GM12865 (cell line): ENCODE measurements around the gene DMRT1.

Source experiments
- DNase-seq: peaks from one replicate; pipeline ENCODE4 v3.0.0; 2010; ENCODE audit warnings: low read depth
- H3K4me3 ChIP-seq: 2 replicates; pipeline ENCODE4 v1.5.1; 2011; ENCODE audit warnings: mild to moderate bottlenecking, low read depth, low read length, control low read depth
- CTCF ChIP-seq: IDR thresholded peaks from 2 replicates; pipeline ENCODE4 v1.5.1; 2011; ENCODE audit warnings: low read length, control low read depth, low read depth, inconsistent platforms; ENCODE audit not compliant: insufficient read depth; ENCODE audit errors: missing control alignments

DMRT1 gene

DNA sequence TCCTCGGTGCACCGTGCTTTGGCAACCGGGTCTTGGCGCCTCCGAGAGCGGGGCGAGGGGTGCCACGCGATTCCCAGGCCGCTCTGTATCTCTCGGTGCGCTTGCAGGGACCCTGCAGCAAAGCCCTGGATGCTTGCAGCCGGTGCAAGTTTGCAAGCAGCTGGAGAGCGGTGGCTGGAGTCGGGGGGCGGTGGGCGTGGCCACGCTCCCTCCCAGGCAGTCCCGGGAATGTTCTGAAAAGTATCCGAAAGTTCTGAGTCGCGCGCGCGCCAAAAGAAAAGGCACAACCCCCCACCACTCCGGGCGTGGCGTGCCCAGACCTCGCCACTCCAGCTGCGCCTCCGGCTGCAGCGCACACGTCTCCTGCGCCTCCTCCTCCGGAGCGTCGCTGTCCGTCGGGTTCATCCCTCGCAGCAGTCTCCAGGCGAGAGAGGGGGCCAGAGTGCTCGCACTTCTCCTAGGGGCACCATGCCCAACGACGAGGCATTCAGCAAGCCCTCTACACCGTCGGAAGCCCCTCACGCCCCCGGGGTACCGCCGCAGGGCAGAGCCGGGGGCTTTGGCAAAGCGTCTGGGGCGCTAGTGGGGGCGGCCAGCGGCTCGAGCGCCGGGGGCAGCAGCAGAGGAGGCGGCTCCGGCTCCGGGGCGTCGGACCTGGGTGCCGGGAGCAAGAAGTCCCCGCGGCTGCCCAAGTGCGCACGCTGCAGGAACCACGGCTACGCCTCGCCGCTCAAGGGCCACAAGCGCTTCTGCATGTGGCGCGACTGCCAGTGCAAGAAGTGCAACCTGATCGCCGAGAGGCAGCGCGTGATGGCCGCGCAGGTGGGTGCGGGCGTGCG is at the start of gene DMRT1:
DMRT1 (plus strand) TSS at position 327 of the 839 bp plus-strand sequence; CDS start at position 469, 142 bp downstream.
- no peak for TF ChIP-seq CTCF
- DNase-seq, result peak; percentile 57
- H3K4me3 ChIP-seq, result no peak within 1 kb of the TSS

DNA sequence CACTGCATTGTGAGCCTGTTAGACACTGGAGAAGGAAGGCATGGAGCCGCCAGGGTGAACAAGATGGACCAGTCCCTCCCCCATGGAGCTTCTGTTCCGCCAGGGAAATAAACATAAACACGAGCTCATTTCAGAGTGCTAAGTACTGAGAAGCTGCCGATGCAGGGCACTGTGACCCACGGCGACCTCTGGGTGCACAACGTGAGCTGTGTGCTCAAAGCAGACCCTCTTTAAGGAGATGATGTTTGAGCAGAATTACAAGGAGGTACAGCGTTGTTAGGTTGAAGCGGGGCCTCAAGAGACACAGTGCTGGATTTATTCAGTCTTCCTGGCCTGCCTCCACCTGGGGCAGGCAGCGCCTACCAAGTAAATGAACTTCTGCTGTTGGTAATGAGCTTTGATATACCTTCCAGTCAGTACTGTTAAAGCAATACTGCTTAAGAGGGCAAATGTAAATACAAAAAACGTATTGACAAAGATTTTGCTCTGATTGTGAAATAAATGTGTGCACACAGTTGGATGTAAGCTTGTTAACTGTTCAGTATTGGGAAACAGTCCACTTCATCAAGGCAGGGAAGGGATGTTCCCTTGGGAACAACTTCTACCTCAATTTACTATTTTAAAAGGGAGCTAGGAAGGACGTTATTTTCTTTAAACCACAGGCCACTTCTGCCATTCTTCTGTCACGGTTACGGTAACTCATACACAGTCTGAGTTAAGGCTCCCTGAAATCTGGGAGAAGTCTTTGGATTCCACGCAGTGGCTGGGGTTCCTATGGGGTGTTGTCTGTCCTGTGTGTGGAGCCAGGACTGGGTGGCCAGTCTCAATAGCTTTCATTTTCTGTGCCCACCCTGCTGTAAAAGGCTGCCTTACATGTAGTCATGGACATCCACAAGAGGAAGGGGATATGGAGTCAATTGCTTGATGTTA is 48.9 kb upstream of the DMRT1 start:
- no peak for TF ChIP-seq CTCF
- no peak for DNase-seq
- H3K4me3 ChIP-seq, result no peak overlapping the region

- DNase-seq, result no peak
- TF ChIP-seq CTCF, result no peak
- no peak overlapping the region for H3K4me3 ChIP-seq
Observed at GRCh38 chr9:794386-794785, 47.1 kb upstream of the DMRT1 start.

GRCh38 chr9:795869-796268 is 45.6 kb upstream of the DMRT1 start:
- no peak for TF ChIP-seq CTCF
- no peak overlapping the region for H3K4me3 ChIP-seq
- no peak for DNase-seq

DNA sequence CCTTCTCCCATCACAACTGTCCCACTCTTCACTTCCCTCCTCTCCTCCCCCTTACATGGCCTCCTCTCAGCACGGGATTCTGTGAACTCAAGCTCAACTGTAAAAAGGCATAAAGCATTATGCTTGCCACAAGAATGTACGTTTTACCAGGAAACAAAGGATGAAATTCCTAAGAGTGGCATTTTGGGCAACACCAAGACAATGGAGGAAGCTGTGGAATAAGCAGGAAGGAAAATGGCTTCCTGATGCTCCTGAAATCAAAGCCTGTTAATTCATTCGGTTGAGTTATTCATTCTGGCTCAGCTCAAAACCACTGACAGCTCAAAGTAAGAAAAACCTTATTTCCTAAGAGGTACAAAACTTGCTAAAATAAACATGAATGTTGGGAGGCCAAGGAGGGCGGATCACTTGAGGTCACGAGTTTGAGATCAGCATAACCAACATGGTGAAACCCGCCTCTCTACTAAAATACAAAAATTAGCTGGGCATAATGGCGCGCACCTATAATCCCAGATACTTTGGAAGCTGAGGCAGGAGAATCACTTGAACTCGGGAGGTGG is 40.8 kb upstream of the DMRT1 start:
- DNase-seq, result no peak
- no peak for TF ChIP-seq CTCF

DNA sequence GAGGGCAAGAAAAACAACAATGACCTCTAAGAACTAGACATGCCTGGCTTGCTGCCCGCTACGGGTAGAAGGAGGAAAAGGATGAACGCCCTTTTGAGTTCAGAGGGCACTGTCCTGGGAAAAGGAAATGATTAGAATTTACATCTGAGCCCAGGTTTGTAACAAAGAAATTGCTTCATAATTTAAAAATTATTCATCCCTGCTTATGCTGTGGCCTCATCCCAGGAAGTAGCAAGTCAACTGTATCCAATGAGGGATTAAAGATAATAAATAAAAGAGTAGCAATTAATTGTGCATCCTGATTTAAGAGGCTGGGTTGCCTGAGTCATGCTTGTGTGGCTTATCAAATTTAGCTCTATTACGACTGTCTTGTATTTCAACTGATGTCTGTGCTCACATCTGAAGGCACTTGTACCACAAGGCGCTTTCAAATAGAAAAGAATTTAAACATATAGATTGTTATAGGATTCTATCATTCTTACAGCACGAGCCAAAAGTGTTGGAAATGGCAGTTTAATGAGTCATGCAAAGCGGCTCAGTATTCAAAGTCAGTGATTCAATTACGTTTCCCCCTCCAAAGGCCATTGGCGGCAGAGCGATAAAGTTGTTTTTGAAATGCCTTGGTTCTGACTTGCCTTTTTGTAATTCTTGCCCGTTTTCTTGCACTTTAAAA is 40.0 kb upstream of the DMRT1 start:
- H3K4me3 ChIP-seq, result no peak overlapping the region
- DNase-seq, result no peak
- TF ChIP-seq CTCF, result no peak

More for the DNA sequence above, 40.8 kb upstream of the DMRT1 start:
- H3K4me3 ChIP-seq, result no peak overlapping the region
